GM12878 (cell line): ENCODE results near the gene RSRC1. TPM values are rescaled to one million over a fixed set of nuclear protein-coding genes. Genes with fewer than 3 reads are reported as not detected.

ENCODE experiments used
- ASH2L ChIP-seq: fragments of 300-600, 200-600 bp; sonication (generic); IDR thresholded peaks from 2 replicates; pipeline ENCODE4 v1.6.1; 2017; ENCODE audit warnings: low read depth, mild to moderate bottlenecking, borderline replicate concordance
- BACH1 ChIP-seq: fragments of 450-650 bp; IDR thresholded peaks from 2 replicates; pipeline ENCODE4 v1.6.1; 2017; ENCODE audit warnings: mild to moderate bottlenecking, borderline replicate concordance
- BCL11A ChIP-seq: IDR thresholded peaks from 2 replicates; pipeline ENCODE4 v1.6.1; 2011; ENCODE audit warnings: low read depth, low read length
- CBX3 ChIP-seq: fragments of 200-600 bp; sonication (generic); IDR thresholded peaks from 2 replicates; pipeline ENCODE4 v1.6.1; 2016; ENCODE audit warnings: low read depth, borderline replicate concordance
- IKZF2 ChIP-seq, 2 experiments: fragments of 450-650 bp; IDR thresholded peaks; 2 replicates each; pipeline ENCODE4 v1.6.1; 2017; ENCODE audit warnings: mild to moderate bottlenecking in 2 of 2, moderate library complexity in 2 of 2
- IRF4 ChIP-seq: IDR thresholded peaks from 2 replicates; pipeline ENCODE4 v1.6.1; 2011; ENCODE audit warnings: low read depth, low read length
- MAX ChIP-seq: IDR thresholded peaks from 2 replicates; pipeline ENCODE4 v1.6.1; 2012; ENCODE audit warnings: low read depth, low read length, improper control_type of control experiment
- MTA2 ChIP-seq: fragments of 450-650 bp; IDR thresholded peaks from 2 replicates; pipeline ENCODE4 v1.6.1; 2016; ENCODE audit warnings: low read depth, mild to moderate bottlenecking, moderate library complexity
- MXI1 ChIP-seq: fragments of 150-350 bp; IDR thresholded peaks from 2 replicates; pipeline ENCODE4 v1.6.1; 2011; ENCODE audit warnings: low read depth, mild to moderate bottlenecking, inconsistent platforms, low read length, improper control_type of control experiment
- NFXL1 ChIP-seq: fragments of 450-650 bp; IDR thresholded peaks from 2 replicates; pipeline ENCODE4 v1.6.1; 2017; ENCODE audit warnings: antibody characterized with exemption, mild to moderate bottlenecking, borderline replicate concordance
- NRF1 ChIP-seq: conservative IDR thresholded peaks from 2 replicates; pipeline ENCODE4 v1.6.1; 2011; ENCODE audit warnings: mild to moderate bottlenecking, low read depth, low read length, improper control_type of control experiment
- PBX3 ChIP-seq: IDR thresholded peaks from 2 replicates; pipeline ENCODE4 v1.6.1; 2011; ENCODE audit warnings: mild to moderate bottlenecking, low read depth, low read length, moderate library complexity; ENCODE audit not compliant: insufficient replicate concordance
- RB1 ChIP-seq: fragments of 450-650 bp; formaldehyde crosslinking; IDR thresholded peaks from 2 replicates; pipeline ENCODE4 v1.6.1; 2017; ENCODE audit warnings: mild to moderate bottlenecking, borderline replicate concordance
- RELB ChIP-seq: fragments of 450-650 bp; IDR thresholded peaks from 2 replicates; pipeline ENCODE4 v1.6.1; 2017; ENCODE audit warnings: low read depth, mild to moderate bottlenecking, moderate library complexity
- RUNX3 ChIP-seq: IDR thresholded peaks from 2 replicates; pipeline ENCODE4 v1.6.1; 2012; ENCODE audit warnings: low read length, inconsistent platforms
- SMARCA5 ChIP-seq: fragments of 450-650 bp; IDR thresholded peaks from 2 replicates; pipeline ENCODE4 v1.6.1; 2017; ENCODE audit warnings: mild to moderate bottlenecking
- SP1 ChIP-seq: IDR thresholded peaks from one replicate; pipeline ENCODE4 v1.6.1; 2011; ENCODE audit warnings: low read depth, low read length
- SREBF1 ChIP-seq: IDR thresholded peaks from 2 replicates; pipeline ENCODE4 v1.6.1; 2012; ENCODE audit warnings: mild to moderate bottlenecking, low read length
- ZBTB40 ChIP-seq: fragments of 450-650 bp; IDR thresholded peaks from 2 replicates; pipeline ENCODE4 v1.6.1; 2016; ENCODE audit warnings: mild to moderate bottlenecking, moderate library complexity, borderline replicate concordance
- polyA plus RNA-seq, 11 experiments: library from polyadenylated mRNA; depleted of rRNA in 4 of 11; unstranded in 6 of 11; stranded (reverse) in 5 of 11; fragments of >200 nt; fragmentation: Nextera tagmentation in 4 of 11; fragmentation: Illumina TruSeq in 1 of 11; extraction: Ambion mirVana in 4 of 11; extraction: Trizol in 1 of 11; gene quantifications; 1 replicate in 1 of 11; 2 replicates in 10 of 11; pipeline versions ENCODE4 v1.2.1 to v1.2.3, GENCODE V29; 2011 to 2016; ENCODE audit warnings: inconsistent platforms in 2 of 11, missing spikeins in 2 of 11, low read depth in 1 of 11
- total RNA-seq, 4 experiments: library from RNA; depleted of rRNA in 3 of 4; stranded (reverse); fragments of >200 nt in 3 of 4; fragmentation: Illumina TruSeq in 1 of 4; extraction: Trizol in 1 of 4; gene quantifications; 2 replicates each; pipeline versions ENCODE4 v1.2.1 to v1.2.3, GENCODE V29; 2013 to 2021

RSRC1 gene
- total and polyA plus RNA-seq, 10 of the 15 experiments (the other 5 are each of a cell fraction or from before 2014, with no cell fraction given) = 16.4 to 85.9 (median 42.0) TPM

GRCh38 chr3:158109804-158110657, at the start of gene RSRC1 (continued):
- TF ChIP-seq BCL11A (no peak), BACH1 (peak; percentile 42; the same call in 1 of the 2 replicates), RB1 (peak; percentile 82; the same call in 1 of the 2 replicates), MTA2 (no peak), IKZF2 (IDR thresholded peaks at IDR 0.05) (peak; percentile 44 to 53; a peak in 2 of 4 replicates), PBX3 (no peak), MAX (peak; percentile 82), SMARCA5 (peak; percentile 74; the same call in 1 of the 2 replicates), RELB (peak; percentile 94), ASH2L (peak; percentile 95; the same call in 1 of the 2 replicates), ZBTB40 (peak; percentile 57; the same call in 1 of the 2 replicates), SP1 (peak; percentile 72), NFXL1 (0 out of 2 replicates have a peak, but pooled peaks have one; percentile 33), IRF4 (no peak; the same call in 1 of the 2 replicates), RUNX3 (0 out of 2 replicates have a peak, but pooled peaks have one; percentile 36), NRF1 (peak; percentile 72), MXI1 (peak; percentile 77; the same call in 1 of the 2 replicates), SREBF1 (no peak), CBX3 (no peak)
